T-helper 2 cell treated with Interferon-gamma antibody and Interleukin-4, amounts not matched to agents 100 ng/mL and 5 ng/mL, for 36 hours (primary cell): ENCODE data around the gene COP1. TPM values are rescaled to one million over a fixed set of nuclear protein-coding genes. Genes with fewer than 3 reads are reported as not detected.

Experiments used
- intact Hi-C: fragments of 100-400 bp; cut with micrococcal nuclease; formaldehyde crosslinking; loops from one replicate; pipeline ENCODE4 v1.15.1; 2023
- total RNA-seq: library from RNA; stranded (reverse); gene quantifications from 2 replicates; pipeline ENCODE4 v1.2.3, GENCODE V29; 2022

Gene COP1
- total RNA-seq, 1 donor from 2014 or later: 45.8 TPM

DNA sequence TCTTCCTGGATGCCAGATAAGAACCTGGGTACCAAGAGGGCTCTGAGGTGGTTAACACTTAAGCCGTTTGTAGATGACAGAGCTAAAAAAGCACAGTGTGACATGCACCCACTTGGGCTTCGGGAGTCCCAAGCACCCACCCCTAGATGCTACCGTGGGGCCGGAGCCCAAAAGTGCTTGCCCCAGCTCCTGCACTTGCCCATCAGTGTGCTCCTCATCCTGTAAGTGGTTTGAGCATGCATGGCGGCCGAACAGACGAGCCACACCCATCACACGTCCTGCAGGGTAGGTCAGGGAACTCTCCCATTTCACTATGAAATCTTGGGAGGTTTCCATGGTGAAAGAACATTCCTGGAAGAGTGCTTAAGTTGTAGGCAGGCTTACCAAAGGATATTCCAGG is 304.8 kb downstream of the COP1 start:
- intact Hi-C loops: no loop called here

DNA sequence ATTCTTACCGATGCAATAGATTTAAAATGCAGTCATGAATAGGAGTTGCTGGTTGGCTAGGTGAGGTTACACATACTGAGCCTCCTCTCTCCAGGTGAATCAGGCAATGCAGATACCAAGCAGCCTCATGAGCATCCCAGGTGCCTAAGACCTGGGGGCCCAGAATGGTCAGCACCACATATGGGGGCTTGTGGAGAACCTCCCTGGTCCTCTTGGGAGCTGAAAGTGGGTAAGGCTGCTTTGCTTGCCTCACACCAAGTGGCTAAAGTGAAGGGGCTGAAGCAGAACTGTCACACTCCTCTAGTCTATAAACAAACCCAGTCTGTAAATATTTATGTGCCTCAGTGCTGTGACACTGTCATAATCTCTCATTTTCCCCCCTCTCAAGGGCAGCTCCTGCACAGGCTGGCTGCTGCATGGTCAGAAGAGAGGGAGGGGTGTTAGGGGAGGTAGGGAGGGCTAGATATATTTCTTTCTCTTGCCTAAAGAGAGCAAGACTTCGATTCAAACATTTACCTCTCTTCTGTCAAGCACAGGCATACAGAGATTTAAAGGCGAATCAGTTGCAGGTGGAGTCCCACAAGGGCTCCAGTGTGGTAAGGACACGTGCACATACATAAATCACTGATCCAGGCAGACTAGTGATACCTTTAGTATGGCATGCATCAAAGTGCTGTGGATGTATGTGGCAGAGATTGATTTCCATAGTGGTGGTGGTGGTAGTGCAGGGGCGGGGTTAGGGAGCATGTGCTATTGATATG is 305.8 kb downstream of the COP1 start:
- intact Hi-C loops: no loop called here

DNA sequence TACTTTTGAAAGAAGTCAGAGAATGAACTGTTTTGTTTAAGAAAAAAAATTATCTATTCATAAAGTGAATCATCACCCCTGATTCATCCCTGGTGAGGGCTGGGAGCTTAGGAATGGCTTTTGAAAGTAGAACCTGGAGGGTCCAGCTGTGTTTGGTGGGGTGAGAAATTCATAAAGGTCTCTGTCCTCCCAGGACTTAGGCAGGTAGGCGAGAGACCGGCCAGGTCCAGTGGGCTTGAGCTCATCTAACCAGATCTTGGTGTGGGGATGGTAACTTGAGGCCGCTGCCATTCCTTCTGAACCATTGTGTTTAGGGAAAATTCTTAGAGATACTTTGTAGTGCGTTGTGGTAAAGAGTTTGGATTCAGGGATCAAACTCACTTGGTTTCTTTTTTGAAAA is 306.9 kb downstream of the COP1 start:
- intact Hi-C loops: no loop called here

DNA sequence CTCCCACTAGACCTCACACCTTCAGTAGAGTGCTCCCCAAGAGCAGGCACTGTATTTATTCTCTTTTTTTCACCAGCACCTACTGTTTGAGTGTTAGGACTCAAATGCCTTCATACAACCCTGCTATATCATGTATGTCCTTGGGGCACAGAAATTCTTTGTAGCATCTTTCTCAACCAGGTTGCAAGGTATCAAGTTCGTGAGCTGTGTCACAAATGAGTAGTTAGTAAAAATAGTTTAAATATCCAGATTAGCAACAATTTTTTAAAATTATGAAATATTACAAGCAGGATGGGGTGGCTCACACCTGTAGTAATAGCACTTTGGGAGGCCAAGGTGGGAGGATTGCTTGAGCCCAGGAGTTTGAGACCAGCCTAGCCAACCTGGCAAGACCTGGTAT is 311.1 kb downstream of the COP1 start:
- intact Hi-C loops: no loop called here
